ENCODE data around the gene JUND. TPM values are rescaled to one million over a fixed set of nuclear protein-coding genes. Genes with fewer than 3 reads are reported as not detected.

Gene JUND
- total and polyA plus RNA-seq, 2 experiments from 2014 or later = 40.0 to 181 TPM

DNA sequence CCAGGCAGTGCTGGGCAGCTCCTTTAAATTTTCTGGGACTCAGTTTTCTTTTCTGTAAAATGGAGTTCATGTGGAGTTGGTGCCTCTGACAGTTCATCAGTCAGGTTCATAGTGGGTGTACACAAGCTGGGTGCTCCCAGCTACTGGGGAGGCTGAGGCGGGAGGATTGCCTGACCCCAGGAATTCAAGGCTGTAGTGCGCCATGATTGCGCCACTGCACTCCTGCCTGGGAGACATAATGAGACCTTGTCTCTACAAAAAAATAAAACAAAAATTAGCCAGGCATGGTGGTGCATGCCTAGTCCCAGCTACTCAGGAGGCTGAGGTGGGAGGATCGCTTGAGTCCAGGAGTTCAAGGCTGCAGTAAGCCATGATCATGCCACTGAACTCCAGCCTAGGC lies 28.3 kb downstream of the JUND start:
- H4K20me1 ChIP-seq (replicated peaks; ENCODE audit: insufficient read depth) = no peaks in the 10 kb centered on the region
- no peak overlapping the region for H3K27ac ChIP-seq (ENCODE audit: low read depth)
- H3K27me3 Mint-ChIP-seq (ENCODE audit: insufficient read depth, low read depth, poor library complexity) = peaks cover 11% of the 10 kb centered on the region
- H3K27ac Mint-ChIP-seq = no peak overlapping the region
- TF ChIP-seq ZNF331 (CRISPR knock-in tag; IDR thresholded peaks at IDR 0.05; ENCODE audit: low read depth) (no peak), JUNB (IDR thresholded peaks at IDR 0.05; ENCODE audit: unreplicated experiment) (no peak), EZH2 (IDR thresholded peaks at IDR 0.05; ENCODE audit: low read depth, unreplicated experiment) (no peak), CREB1 (CRISPR knock-in tag; IDR thresholded peaks at IDR 0.05; ENCODE audit: low read depth) (no peak), EZH2phosphoT487 (IDR thresholded peaks at IDR 0.05; ENCODE audit: unreplicated experiment) (no peak), STAT1 (IDR thresholded peaks at IDR 0.05; ENCODE audit: unreplicated experiment) (no peak), NANOG (IDR thresholded peaks at IDR 0.05; ENCODE audit: borderline replicate concordance) (no peak), POLR2AphosphoS5 (IDR thresholded peaks at IDR 0.05; ENCODE audit: low read depth) (no peak), ZNF114 (CRISPR knock-in tag; IDR thresholded peaks at IDR 0.05) (no peak)
- TF ChIP-seq, protein P1, sequence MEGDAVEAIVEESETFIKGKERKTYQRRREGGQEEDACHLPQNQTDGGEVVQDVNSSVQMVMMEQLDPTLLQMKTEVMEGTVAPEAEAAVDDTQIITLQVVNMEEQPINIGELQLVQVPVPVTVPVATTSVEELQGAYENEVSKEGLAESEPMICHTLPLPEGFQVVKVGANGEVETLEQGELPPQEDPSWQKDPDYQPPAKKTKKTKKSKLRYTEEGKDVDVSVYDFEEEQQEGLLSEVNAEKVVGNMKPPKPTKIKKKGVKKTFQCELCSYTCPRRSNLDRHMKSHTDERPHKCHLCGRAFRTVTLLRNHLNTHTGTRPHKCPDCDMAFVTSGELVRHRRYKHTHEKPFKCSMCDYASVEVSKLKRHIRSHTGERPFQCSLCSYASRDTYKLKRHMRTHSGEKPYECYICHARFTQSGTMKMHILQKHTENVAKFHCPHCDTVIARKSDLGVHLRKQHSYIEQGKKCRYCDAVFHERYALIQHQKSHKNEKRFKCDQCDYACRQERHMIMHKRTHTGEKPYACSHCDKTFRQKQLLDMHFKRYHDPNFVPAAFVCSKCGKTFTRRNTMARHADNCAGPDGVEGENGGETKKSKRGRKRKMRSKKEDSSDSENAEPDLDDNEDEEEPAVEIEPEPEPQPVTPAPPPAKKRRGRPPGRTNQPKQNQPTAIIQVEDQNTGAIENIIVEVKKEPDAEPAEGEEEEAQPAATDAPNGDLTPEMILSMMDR (conservative IDR thresholded peaks at IDR 0.05; ENCODE audit: low read depth in 2 of 2) = no peak
- TF ChIP-seq, protein P2, sequence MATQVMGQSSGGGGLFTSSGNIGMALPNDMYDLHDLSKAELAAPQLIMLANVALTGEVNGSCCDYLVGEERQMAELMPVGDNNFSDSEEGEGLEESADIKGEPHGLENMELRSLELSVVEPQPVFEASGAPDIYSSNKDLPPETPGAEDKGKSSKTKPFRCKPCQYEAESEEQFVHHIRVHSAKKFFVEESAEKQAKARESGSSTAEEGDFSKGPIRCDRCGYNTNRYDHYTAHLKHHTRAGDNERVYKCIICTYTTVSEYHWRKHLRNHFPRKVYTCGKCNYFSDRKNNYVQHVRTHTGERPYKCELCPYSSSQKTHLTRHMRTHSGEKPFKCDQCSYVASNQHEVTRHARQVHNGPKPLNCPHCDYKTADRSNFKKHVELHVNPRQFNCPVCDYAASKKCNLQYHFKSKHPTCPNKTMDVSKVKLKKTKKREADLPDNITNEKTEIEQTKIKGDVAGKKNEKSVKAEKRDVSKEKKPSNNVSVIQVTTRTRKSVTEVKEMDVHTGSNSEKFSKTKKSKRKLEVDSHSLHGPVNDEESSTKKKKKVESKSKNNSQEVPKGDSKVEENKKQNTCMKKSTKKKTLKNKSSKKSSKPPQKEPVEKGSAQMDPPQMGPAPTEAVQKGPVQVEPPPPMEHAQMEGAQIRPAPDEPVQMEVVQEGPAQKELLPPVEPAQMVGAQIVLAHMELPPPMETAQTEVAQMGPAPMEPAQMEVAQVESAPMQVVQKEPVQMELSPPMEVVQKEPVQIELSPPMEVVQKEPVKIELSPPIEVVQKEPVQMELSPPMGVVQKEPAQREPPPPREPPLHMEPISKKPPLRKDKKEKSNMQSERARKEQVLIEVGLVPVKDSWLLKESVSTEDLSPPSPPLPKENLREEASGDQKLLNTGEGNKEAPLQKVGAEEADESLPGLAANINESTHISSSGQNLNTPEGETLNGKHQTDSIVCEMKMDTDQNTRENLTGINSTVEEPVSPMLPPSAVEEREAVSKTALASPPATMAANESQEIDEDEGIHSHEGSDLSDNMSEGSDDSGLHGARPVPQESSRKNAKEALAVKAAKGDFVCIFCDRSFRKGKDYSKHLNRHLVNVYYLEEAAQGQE (IDR thresholded peaks at IDR 0.05; ENCODE audit: unreplicated experiment) = no peak
- TF ChIP-seq, protein P3, sequence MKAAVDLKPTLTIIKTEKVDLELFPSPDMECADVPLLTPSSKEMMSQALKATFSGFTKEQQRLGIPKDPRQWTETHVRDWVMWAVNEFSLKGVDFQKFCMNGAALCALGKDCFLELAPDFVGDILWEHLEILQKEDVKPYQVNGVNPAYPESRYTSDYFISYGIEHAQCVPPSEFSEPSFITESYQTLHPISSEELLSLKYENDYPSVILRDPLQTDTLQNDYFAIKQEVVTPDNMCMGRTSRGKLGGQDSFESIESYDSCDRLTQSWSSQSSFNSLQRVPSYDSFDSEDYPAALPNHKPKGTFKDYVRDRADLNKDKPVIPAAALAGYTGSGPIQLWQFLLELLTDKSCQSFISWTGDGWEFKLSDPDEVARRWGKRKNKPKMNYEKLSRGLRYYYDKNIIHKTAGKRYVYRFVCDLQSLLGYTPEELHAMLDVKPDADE (IDR thresholded peaks at IDR 0.05) = no peak
- TF ChIP-seq, protein P4, sequence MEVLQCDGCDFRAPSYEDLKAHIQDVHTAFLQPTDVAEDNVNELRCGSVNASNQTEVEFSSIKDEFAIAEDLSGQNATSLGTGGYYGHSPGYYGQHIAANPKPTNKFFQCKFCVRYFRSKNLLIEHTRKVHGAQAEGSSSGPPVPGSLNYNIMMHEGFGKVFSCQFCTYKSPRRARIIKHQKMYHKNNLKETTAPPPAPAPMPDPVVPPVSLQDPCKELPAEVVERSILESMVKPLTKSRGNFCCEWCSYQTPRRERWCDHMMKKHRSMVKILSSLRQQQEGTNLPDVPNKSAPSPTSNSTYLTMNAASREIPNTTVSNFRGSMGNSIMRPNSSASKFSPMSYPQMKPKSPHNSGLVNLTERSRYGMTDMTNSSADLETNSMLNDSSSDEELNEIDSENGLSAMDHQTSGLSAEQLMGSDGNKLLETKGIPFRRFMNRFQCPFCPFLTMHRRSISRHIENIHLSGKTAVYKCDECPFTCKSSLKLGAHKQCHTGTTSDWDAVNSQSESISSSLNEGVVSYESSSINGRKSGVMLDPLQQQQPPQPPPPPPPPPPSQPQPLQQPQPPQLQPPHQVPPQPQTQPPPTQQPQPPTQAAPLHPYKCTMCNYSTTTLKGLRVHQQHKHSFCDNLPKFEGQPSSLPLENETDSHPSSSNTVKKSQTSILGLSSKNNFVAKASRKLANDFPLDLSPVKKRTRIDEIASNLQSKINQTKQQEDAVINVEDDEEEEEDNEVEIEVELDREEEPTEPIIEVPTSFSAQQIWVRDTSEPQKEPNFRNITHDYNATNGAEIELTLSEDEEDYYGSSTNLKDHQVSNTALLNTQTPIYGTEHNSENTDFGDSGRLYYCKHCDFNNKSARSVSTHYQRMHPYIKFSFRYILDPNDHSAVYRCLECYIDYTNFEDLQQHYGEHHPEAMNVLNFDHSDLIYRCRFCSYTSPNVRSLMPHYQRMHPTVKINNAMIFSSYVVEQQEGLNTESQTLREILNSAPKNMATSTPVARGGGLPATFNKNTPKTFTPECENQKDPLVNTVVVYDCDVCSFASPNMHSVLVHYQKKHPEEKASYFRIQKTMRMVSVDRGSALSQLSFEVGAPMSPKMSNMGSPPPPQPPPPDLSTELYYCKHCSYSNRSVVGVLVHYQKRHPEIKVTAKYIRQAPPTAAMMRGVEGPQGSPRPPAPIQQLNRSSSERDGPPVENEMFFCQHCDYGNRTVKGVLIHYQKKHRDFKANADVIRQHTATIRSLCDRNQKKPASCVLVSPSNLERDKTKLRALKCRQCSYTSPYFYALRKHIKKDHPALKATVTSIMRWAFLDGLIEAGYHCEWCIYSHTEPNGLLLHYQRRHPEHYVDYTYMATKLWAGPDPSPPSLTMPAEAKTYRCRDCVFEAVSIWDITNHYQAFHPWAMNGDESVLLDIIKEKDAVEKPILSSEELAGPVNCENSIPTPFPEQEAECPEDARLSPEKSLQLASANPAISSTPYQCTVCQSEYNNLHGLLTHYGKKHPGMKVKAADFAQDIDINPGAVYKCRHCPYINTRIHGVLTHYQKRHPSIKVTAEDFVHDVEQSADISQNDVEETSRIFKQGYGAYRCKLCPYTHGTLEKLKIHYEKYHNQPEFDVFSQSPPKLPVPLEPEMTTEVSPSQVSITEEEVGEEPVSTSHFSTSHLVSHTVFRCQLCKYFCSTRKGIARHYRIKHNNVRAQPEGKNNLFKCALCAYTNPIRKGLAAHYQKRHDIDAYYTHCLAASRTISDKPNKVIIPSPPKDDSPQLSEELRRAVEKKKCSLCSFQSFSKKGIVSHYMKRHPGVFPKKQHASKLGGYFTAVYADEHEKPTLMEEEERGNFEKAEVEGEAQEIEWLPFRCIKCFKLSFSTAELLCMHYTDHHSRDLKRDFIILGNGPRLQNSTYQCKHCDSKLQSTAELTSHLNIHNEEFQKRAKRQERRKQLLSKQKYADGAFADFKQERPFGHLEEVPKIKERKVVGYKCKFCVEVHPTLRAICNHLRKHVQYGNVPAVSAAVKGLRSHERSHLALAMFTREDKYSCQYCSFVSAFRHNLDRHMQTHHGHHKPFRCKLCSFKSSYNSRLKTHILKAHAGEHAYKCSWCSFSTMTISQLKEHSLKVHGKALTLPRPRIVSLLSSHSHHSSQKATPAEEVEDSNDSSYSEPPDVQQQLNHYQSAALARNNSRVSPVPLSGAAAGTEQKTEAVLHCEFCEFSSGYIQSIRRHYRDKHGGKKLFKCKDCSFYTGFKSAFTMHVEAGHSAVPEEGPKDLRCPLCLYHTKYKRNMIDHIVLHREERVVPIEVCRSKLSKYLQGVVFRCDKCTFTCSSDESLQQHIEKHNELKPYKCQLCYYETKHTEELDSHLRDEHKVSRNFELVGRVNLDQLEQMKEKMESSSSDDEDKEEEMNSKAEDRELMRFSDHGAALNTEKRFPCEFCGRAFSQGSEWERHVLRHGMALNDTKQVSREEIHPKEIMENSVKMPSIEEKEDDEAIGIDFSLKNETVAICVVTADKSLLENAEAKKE (CRISPR knock-in tag; IDR thresholded peaks at IDR 0.05) = no peak
- no peak overlapping the region for H3K4me3 ChIP-seq
- H3K36me3 Mint-ChIP-seq (ENCODE audit: low read depth) = no peaks in the 10 kb centered on the region
- H3K4me1 Mint-ChIP-seq = peaks cover 10% of the 10 kb centered on the region
- ATAC-seq (no peak), DNase-seq (ENCODE audit: low spot score) (no peak)
- no peaks in the 10 kb centered on the region for H3K36me3 ChIP-seq (ENCODE audit: insufficient read depth)
- H3K4me2 ChIP-seq = no peak overlapping the region
- no peak overlapping the region for H3K4me3 Mint-ChIP-seq
- no peaks in the 10 kb centered on the region for H3K27me3 ChIP-seq (ENCODE audit: insufficient read depth)
- H2AFZ ChIP-seq = no peak overlapping the region
- H3F3A ChIP-seq (replicated peaks; ENCODE audit: low read depth) = peaks cover 7% of the 10 kb centered on the region
- peaks cover 12% of the 10 kb centered on the region; the same call in 1 of the 2 replicates for H3K4me1 ChIP-seq (ENCODE audit: insufficient read depth)
- no peaks in the 10 kb centered on the region; the same call in 2 of the 3 replicates for H3K9me3 Mint-ChIP-seq
- no peaks in the 10 kb centered on the region for H3K79me2 ChIP-seq (replicated peaks; ENCODE audit: insufficient read depth)
- no peaks in the 10 kb centered on the region for H3K9me2 ChIP-seq (ENCODE audit: insufficient read depth)
